H9 (cell line): ENCODE data around the gene CAPN9. TPM values are rescaled to one million over a fixed set of nuclear protein-coding genes. Genes with fewer than 3 reads are reported as not detected.

ENCODE experiments used
- DNase-seq: peaks from one replicate; pipeline ENCODE4 v3.0.0-alpha.2; 2017
- H2AFZ ChIP-seq: one replicate; pipeline ENCODE4 v1.6.1; 2013; ENCODE audit warnings: mild to moderate bottlenecking, low read length, control low read depth, moderate library complexity
- H2AK5ac ChIP-seq: 2 replicates; pipeline ENCODE4 v1.6.1; 2013; ENCODE audit warnings: low read length, control low read depth, mixed read lengths; ENCODE audit not compliant: insufficient read length
- H2BK120ac ChIP-seq: one replicate; pipeline ENCODE4 v1.6.1; 2013; ENCODE audit warnings: low read depth, mild to moderate bottlenecking, low read length, control low read depth, inconsistent platforms; ENCODE audit not compliant: poor library complexity, severe bottlenecking
- H2BK12ac ChIP-seq: 2 replicates; pipeline ENCODE4 v1.6.1; 2013; ENCODE audit warnings: low read length, control low read depth, mixed read lengths, low read depth; ENCODE audit not compliant: insufficient read length
- H2BK15ac ChIP-seq: 2 replicates; pipeline ENCODE4 v1.6.1; 2013; ENCODE audit warnings: low read depth, low read length, control low read depth
- H2BK20ac ChIP-seq: one replicate; pipeline ENCODE4 v1.6.1; 2013; ENCODE audit warnings: low read depth, mild to moderate bottlenecking, low read length, control low read depth, inconsistent platforms; ENCODE audit not compliant: poor library complexity, severe bottlenecking
- H2BK5ac ChIP-seq: 2 replicates; pipeline ENCODE4 v1.6.1; 2013; ENCODE audit warnings: low read length, control low read depth, mixed read lengths; ENCODE audit not compliant: insufficient read length
- H3K14ac ChIP-seq: 2 replicates; pipeline ENCODE4 v1.6.1; 2013; ENCODE audit warnings: low read length, control low read depth; ENCODE audit not compliant: insufficient read depth
- H3K18ac ChIP-seq: 2 replicates; pipeline ENCODE4 v1.6.1; 2013; ENCODE audit warnings: low read depth, mild to moderate bottlenecking, mixed read lengths, low read length, control low read depth; ENCODE audit not compliant: insufficient read length
- H3K23ac ChIP-seq: 2 replicates; pipeline ENCODE4 v1.6.1; 2013; ENCODE audit warnings: low read length, control low read depth, mixed read lengths, low read depth; ENCODE audit not compliant: insufficient read length
- H3K23me2 ChIP-seq: 2 replicates; pipeline ENCODE4 v1.6.1; 2013; ENCODE audit warnings: low read depth, mild to moderate bottlenecking, mixed read lengths, low read length, control low read depth; ENCODE audit not compliant: insufficient read length, poor library complexity, severe bottlenecking
- H3K27ac ChIP-seq: 2 replicates; pipeline ENCODE4 v1.5.1; 2013; ENCODE audit warnings: low read length, control low read depth, mixed read lengths, low read depth; ENCODE audit not compliant: insufficient read length
- H3K27me3 ChIP-seq: 2 replicates; pipeline ENCODE4 v1.6.1; 2013; ENCODE audit warnings: low read length, control low read depth, inconsistent platforms; ENCODE audit not compliant: insufficient read depth
- H3K4ac ChIP-seq: 2 replicates; pipeline ENCODE4 v1.6.1; 2013; ENCODE audit warnings: low read depth, mild to moderate bottlenecking, control low read depth, inconsistent platforms, low read length, moderate library complexity
- H3K4me1 ChIP-seq: 2 replicates; pipeline ENCODE4 v1.6.1; 2013; ENCODE audit warnings: low read length, control low read depth, inconsistent platforms; ENCODE audit not compliant: insufficient read depth
- H3K4me2 ChIP-seq: 2 replicates; pipeline ENCODE4 v1.6.1; 2013; ENCODE audit warnings: low read length, control low read depth, mixed read lengths; ENCODE audit not compliant: insufficient read length, insufficient read depth
- H3K56ac ChIP-seq: 2 replicates; pipeline ENCODE4 v1.6.1; 2013; ENCODE audit warnings: low read depth, mild to moderate bottlenecking, mixed read lengths, low read length, control low read depth; ENCODE audit not compliant: insufficient read length
- H3K79me1 ChIP-seq: 2 replicates; pipeline ENCODE4 v1.6.1; 2013; ENCODE audit warnings: low read depth, mild to moderate bottlenecking, moderate library complexity, low read length, control low read depth, inconsistent platforms; ENCODE audit not compliant: insufficient read depth, poor library complexity, severe bottlenecking
- H3K79me2 ChIP-seq: 2 replicates; pipeline ENCODE4 v1.6.1; 2013; ENCODE audit warnings: low read length, control low read depth, inconsistent platforms; ENCODE audit not compliant: insufficient read depth
- H3K9ac ChIP-seq: 2 replicates; pipeline ENCODE4 v1.6.1; 2013; ENCODE audit warnings: low read length, control low read depth, mixed read lengths; ENCODE audit not compliant: insufficient read length; ENCODE audit errors: extremely low read depth
- H3K9me3 ChIP-seq: one replicate; pipeline ENCODE4 v1.6.1; 2013; ENCODE audit warnings: low read depth, low read length, inconsistent platforms; ENCODE audit not compliant: control insufficient read depth
- H3T11ph ChIP-seq: one replicate; pipeline ENCODE4 v1.6.1; 2013; ENCODE audit warnings: mild to moderate bottlenecking, low read length, control low read depth, inconsistent platforms
- H4K20me1 ChIP-seq: one replicate; pipeline ENCODE4 v1.6.1; 2013; ENCODE audit not compliant: control insufficient read depth, insufficient read length, insufficient read depth
- H4K5ac ChIP-seq: 2 replicates; pipeline ENCODE4 v1.6.1; 2013; ENCODE audit warnings: low read depth, mild to moderate bottlenecking, mixed read lengths, low read length, control low read depth; ENCODE audit not compliant: insufficient read length
- H4K8ac ChIP-seq: replicated peaks from 2 replicates; pipeline ENCODE4 v1.6.1; 2013; ENCODE audit warnings: low read length, control low read depth, mixed read lengths, low read depth; ENCODE audit not compliant: insufficient read length
- H4K91ac ChIP-seq: 2 replicates; pipeline ENCODE4 v1.6.1; 2013; ENCODE audit warnings: low read depth, mild to moderate bottlenecking, moderate library complexity, mixed read lengths, low read length, control low read depth; ENCODE audit not compliant: insufficient read length
- H3K27ac Mint-ChIP-seq, 3 experiments: 2 replicates in 2 of 3; 3 replicates in 1 of 3; pipeline ENCODE4 v1.8.0; 2020 to 2021; ENCODE audit warnings: mixed read lengths in 3 of 3, mild to moderate bottlenecking in 1 of 3, moderate library complexity in 1 of 3
- H3K27me3 Mint-ChIP-seq: 2 replicates; pipeline ENCODE4 v1.8.0; 2021; ENCODE audit warnings: low read depth, mild to moderate bottlenecking, moderate library complexity, mixed read lengths
- H3K36me3 Mint-ChIP-seq, 3 experiments: 2 replicates in 2 of 3; 3 replicates in 1 of 3; pipeline ENCODE4 v1.8.0; 2020 to 2021; ENCODE audit warnings: low read depth in 3 of 3, mixed read lengths in 3 of 3; ENCODE audit not compliant: insufficient read depth in 1 of 3
- H3K4me1 Mint-ChIP-seq, 2 experiments: 2 replicates each; pipeline ENCODE4 v1.8.0; 2020; ENCODE audit warnings: mixed read lengths in 2 of 2
- H3K4me3 Mint-ChIP-seq, 2 experiments: 2 replicates in 1 of 2; 3 replicates in 1 of 2; pipeline ENCODE4 v1.8.0; 2020 to 2021; ENCODE audit warnings: mild to moderate bottlenecking in 2 of 2, mixed read lengths in 2 of 2, moderate library complexity in 1 of 2
- H3K9me3 Mint-ChIP-seq, 2 experiments: 2 replicates in 1 of 2; 3 replicates in 1 of 2; pipeline ENCODE4 v1.8.0; 2020; ENCODE audit warnings: mild to moderate bottlenecking in 2 of 2, mixed read lengths in 2 of 2, moderate library complexity in 1 of 2
- WGBS: extraction: QIAGEN DNeasy Blood & Tissue Kit; methylation state at CpG from one replicate; pipeline ENCODE4 v1.1.7; 2013; ENCODE audit warnings: missing lambda C conversion rate, low lambda C conversion rate, mixed read lengths; ENCODE audit not compliant: insufficient read length; ENCODE audit errors: extremely low coverage; 5-methylcytosine and 5-hydroxymethylcytosine counted together
- total RNA-seq: library from RNA; stranded (reverse); gene quantifications from 2 replicates; pipeline ENCODE4 v1.2.1, GENCODE V29; 2021
- TF ChIP-seq, protein P1 (sequence below): fragments of 200-600 bp; sonication (generic); conservative IDR thresholded peaks from 3 replicates; pipeline ENCODE4 v1.8.0; 2021; ENCODE audit warnings: antibody characterized with exemption, mild to moderate bottlenecking

Gene CAPN9
- total RNA-seq, 1 experiment from 2014 or later = 0.22 TPM

DNA sequence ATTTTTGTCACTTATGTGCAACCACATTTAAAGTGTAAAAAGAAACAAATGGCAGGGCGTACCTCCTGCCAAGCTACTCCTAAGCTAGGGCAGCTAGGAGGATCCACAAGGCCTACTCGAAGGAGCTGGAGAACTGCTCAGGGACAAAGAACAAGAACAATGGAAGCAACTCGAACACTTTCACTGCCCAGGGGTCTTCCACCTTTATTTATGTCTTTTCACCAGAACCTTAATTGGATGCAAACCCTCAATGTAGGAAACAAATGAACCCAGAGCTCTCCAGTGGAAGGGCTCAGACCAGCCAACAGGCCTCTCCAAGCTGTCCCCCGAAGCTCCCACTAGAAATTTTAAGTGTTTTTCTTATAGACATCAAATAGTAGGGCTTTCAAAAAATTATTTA, 81.2 kb downstream of the CAPN9 start:
- no peak for DNase-seq

More for the DNA sequence above, 81.2 kb downstream of the CAPN9 start:
- H4K8ac ChIP-seq = no peak overlapping the region
- H3K9me3 ChIP-seq = no peaks in the 10 kb centered on the region
- H3K4me3 Mint-ChIP-seq = no peak overlapping the region
- no peak overlapping the region for H3K18ac ChIP-seq
- no peak overlapping the region for H3K9ac ChIP-seq
- no peaks in the 10 kb centered on the region for H3K4me1 Mint-ChIP-seq
- no peak overlapping the region for H2BK20ac ChIP-seq
- no peak overlapping the region for H3K4me2 ChIP-seq
- H2BK120ac ChIP-seq = no peak overlapping the region
- H4K5ac ChIP-seq = no peak overlapping the region
- H3K79me1 ChIP-seq = no peaks in the 10 kb centered on the region
- H3K27ac ChIP-seq = no peak overlapping the region
- H3K27me3 Mint-ChIP-seq = peaks cover 45% of the 10 kb centered on the region
- no peak overlapping the region for H3K4ac ChIP-seq
- no peak overlapping the region for H3K23ac ChIP-seq
- H2AFZ ChIP-seq = no peak overlapping the region
- no peak overlapping the region for H2BK12ac ChIP-seq
- no peaks in the 10 kb centered on the region for H3K79me2 ChIP-seq
- H3K14ac ChIP-seq = no peak overlapping the region
- TF ChIP-seq, protein P1, sequence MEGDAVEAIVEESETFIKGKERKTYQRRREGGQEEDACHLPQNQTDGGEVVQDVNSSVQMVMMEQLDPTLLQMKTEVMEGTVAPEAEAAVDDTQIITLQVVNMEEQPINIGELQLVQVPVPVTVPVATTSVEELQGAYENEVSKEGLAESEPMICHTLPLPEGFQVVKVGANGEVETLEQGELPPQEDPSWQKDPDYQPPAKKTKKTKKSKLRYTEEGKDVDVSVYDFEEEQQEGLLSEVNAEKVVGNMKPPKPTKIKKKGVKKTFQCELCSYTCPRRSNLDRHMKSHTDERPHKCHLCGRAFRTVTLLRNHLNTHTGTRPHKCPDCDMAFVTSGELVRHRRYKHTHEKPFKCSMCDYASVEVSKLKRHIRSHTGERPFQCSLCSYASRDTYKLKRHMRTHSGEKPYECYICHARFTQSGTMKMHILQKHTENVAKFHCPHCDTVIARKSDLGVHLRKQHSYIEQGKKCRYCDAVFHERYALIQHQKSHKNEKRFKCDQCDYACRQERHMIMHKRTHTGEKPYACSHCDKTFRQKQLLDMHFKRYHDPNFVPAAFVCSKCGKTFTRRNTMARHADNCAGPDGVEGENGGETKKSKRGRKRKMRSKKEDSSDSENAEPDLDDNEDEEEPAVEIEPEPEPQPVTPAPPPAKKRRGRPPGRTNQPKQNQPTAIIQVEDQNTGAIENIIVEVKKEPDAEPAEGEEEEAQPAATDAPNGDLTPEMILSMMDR = no peak
- no peaks in the 10 kb centered on the region for H3K36me3 Mint-ChIP-seq
- no peak overlapping the region for H3T11ph ChIP-seq
- H3K4me1 ChIP-seq = no peaks in the 10 kb centered on the region
- H3K27me3 ChIP-seq = no peaks in the 10 kb centered on the region
- no peaks in the 10 kb centered on the region for H3K23me2 ChIP-seq
- H3K56ac ChIP-seq = no peak overlapping the region
- H3K9me3 Mint-ChIP-seq = no peaks in the 10 kb centered on the region; a peak in 1 of 5 replicates
- H2AK5ac ChIP-seq = no peak overlapping the region
- H3K27ac Mint-ChIP-seq = no peak overlapping the region
- WGBS = no CpG with 5 or more reads among the region's 4 CpGs
- H2BK5ac ChIP-seq = no peak overlapping the region
- H2BK15ac ChIP-seq = no peak overlapping the region
- H4K20me1 ChIP-seq = no peaks in the 10 kb centered on the region
- H4K91ac ChIP-seq = no peak overlapping the region
